B cell (primary cell): ENCODE results near the gene PROC.

ENCODE experiments used
- CTCF ChIP-seq: fragments of 200-600 bp; IDR thresholded peaks from one replicate; pipeline ENCODE4 v1.8.0; 2022; ENCODE audit warnings: antibody characterized with exemption, mild to moderate bottlenecking
- EZH2 ChIP-seq: IDR thresholded peaks from 2 replicates; pipeline ENCODE4 v1.6.1; 2012; ENCODE audit warnings: borderline replicate concordance, low read depth, mild to moderate bottlenecking, moderate library complexity, low read length; ENCODE audit not compliant: insufficient read depth, poor library complexity, severe bottlenecking

- TF ChIP-seq CTCF (no peak), EZH2 (no peak)
Observed at GRCh38 chr2:127417406-127417805, 821 bp upstream of the PROC start.
